Caco-2 (cell line): ENCODE data around the gene DYNC2I2. TPM values are rescaled to one million over a fixed set of nuclear protein-coding genes. Genes with fewer than 3 reads are reported as not detected.

Experiments
- BruUV-seq: library from RNA; stranded (reverse); fragments of 400-500 nt; replicated peaks from 2 replicates; lab custom pipeline; 2021; lab: Mats Ljungman, UMichigan
- CTCF ChIA-PET: fragments of 300-600 bp; sonication (Branson Sonifier 250); formaldehyde crosslinking; loops from one replicate; lab custom pipeline; 2022; ENCODE audit warnings: antibody characterized with exemption; lab: Charles Lee
- POLR2A ChIA-PET: fragments of 300-600 bp; sonication (Branson Sonifier 250); formaldehyde crosslinking; loops from one replicate; lab custom pipeline; 2022; ENCODE audit warnings: antibody characterized with exemption; lab: Charles Lee
- DNase-seq, 2 experiments: peaks; one replicate each; pipeline versions ENCODE4 v3.0.0 to v3.0.0-alpha.2; 2020 to 2022
- H3K27me3 ChIP-seq: replicated peaks from 2 replicates; pipeline ENCODE4 v1.6.0; 2011; ENCODE audit warnings: low read length; ENCODE audit not compliant: control insufficient read depth, insufficient read depth
- H3K36me3 ChIP-seq: 2 replicates; pipeline ENCODE4 v1.5.1; 2011; ENCODE audit warnings: low read length; ENCODE audit not compliant: control insufficient read depth, insufficient read depth
- H3K4me1 ChIP-seq: fragments of 250-450 bp; sonication (Bioruptor Pico); 2 replicates; pipeline ENCODE4 v1.5.1; 2020; ENCODE audit warnings: mild to moderate bottlenecking
- H3K4me3 ChIP-seq: 2 replicates; pipeline ENCODE4 v1.5.1; 2011; ENCODE audit warnings: low read depth, mild to moderate bottlenecking, control low read depth, low read length
- H3K9me3 ChIP-seq: fragments of 250-450 bp; sonication (Bioruptor Pico); 2 replicates; pipeline ENCODE4 v1.5.1; 2020; ENCODE audit warnings: mild to moderate bottlenecking, moderate library complexity
- H3K27ac Mint-ChIP-seq: one replicate; pipeline ENCODE4 v1.8.0; 2022; ENCODE audit warnings: mixed read lengths; ENCODE audit not compliant: unreplicated experiment
- H3K27me3 Mint-ChIP-seq: one replicate; pipeline ENCODE4 v1.8.0; 2022; ENCODE audit warnings: mixed read lengths; ENCODE audit not compliant: insufficient read depth, unreplicated experiment
- H3K36me3 Mint-ChIP-seq: one replicate; pipeline ENCODE4 v1.8.0; 2022; ENCODE audit warnings: mild to moderate bottlenecking, mixed read lengths; ENCODE audit not compliant: insufficient read depth, unreplicated experiment
- H3K4me1 Mint-ChIP-seq: one replicate; pipeline ENCODE4 v1.8.0; 2022; ENCODE audit warnings: low read depth, mixed read lengths; ENCODE audit not compliant: unreplicated experiment
- H3K4me3 Mint-ChIP-seq: one replicate; pipeline ENCODE4 v1.8.0; 2022; ENCODE audit warnings: mild to moderate bottlenecking, moderate library complexity, mixed read lengths; ENCODE audit not compliant: unreplicated experiment
- H3K9me3 Mint-ChIP-seq: one replicate; pipeline ENCODE4 v1.8.0; 2022; ENCODE audit warnings: mixed read lengths; ENCODE audit not compliant: unreplicated experiment
- CTCF ChIP-seq, 2 experiments: fragments of 200-600 bp in 1 of 2; IDR thresholded peaks; 1 replicate in 1 of 2; 2 replicates in 1 of 2; pipeline versions ENCODE4 v1.5.1 to v1.8.0; 2011 to 2022; ENCODE audit warnings: antibody characterized with exemption in 1 of 2, control low read depth in 1 of 2, inconsistent platforms in 1 of 2, low read depth in 1 of 2, low read length in 1 of 2, mild to moderate bottlenecking in 1 of 2, moderate library complexity in 1 of 2; ENCODE audit not compliant: insufficient read depth in 1 of 2, severe bottlenecking in 1 of 2, unreplicated experiment in 1 of 2
- intact Hi-C: fragments of 100-400 bp; cut with micrococcal nuclease; formaldehyde crosslinking; loops from one replicate; pipeline ENCODE4 v1.10.0; 2022; ENCODE audit not compliant: unreplicated experiment
- total RNA-seq: library from RNA; stranded (reverse); gene quantifications from 2 replicates; pipeline ENCODE4 v1.2.3, GENCODE V29; 2022

Gene DYNC2I2
- total RNA-seq, 1 experiment from 2014 or later = 80.8 TPM

- no peaks in the 10 kb centered on the region for H3K9me3 Mint-ChIP-seq
- H3K27me3 Mint-ChIP-seq = no peaks in the 10 kb centered on the region
- Histone ChIP-seq H3K9me3 (no peaks in the 10 kb centered on the region), H3K4me3 (peak overlapping the region; percentile 16), H3K27me3 (no peaks in the 10 kb centered on the region), H3K36me3 (no peaks in the 10 kb centered on the region), H3K4me1 (no peaks in the 10 kb centered on the region)
- peaks cover 27% of the 10 kb centered on the region for H3K36me3 Mint-ChIP-seq
- no TSS peak for BruUV-seq
- ChIA-PET CTCF (no interaction called here), POLR2A (no interaction called here)
- H3K4me1 Mint-ChIP-seq = no peaks in the 10 kb centered on the region
- DNase-seq = peak in 1 of 2 experiments; percentile 31
- H3K4me3 Mint-ChIP-seq = no peak overlapping the region
- no peak for TF ChIP-seq CTCF (IDR thresholded peaks at IDR 0.05; ENCODE audit: insufficient read depth in 1 of 2, low read depth in 1 of 2, low read length in 1 of 2, severe bottlenecking in 1 of 2, unreplicated experiment in 1 of 2)
- no peak overlapping the region for H3K27ac Mint-ChIP-seq
- intact Hi-C loops = no loop called here
Measured at GRCh38 chr9:128702949-128703615, 46.4 kb upstream of the DYNC2I2 start.

GRCh38 chr9:128702445-128702948, 45.9 kb upstream of the DYNC2I2 start, which contains the start of gene PKN3:
TSS of gene PKN3 (plus strand) at chr9:128702503. CDS start at chr9:128702916, 413 bp downstream.
- POLR2A ChIA-PET = no interaction called here
- no peaks in the 10 kb centered on the region for H3K9me3 Mint-ChIP-seq
- BruUV-seq = no TSS peak

More at GRCh38 chr9:128702445-128702948, 45.9 kb upstream of the DYNC2I2 start, which contains the start of gene PKN3:
- Histone ChIP-seq H3K9me3 (no peaks in the 10 kb centered on the region), H3K4me1 (no peaks in the 10 kb centered on the region), H3K27me3 (no peaks in the 10 kb centered on the region), H3K4me3 (peak within 1 kb of the TSS; percentile 26), H3K36me3 (no peaks in the 10 kb centered on the region)
- CTCF ChIA-PET = interaction anchor here (1.0 kb wide), 1 partner anchor 22 kb away, joined by 4 read pairs; the partner anchor contains the start of gene ZDHHC12
- no peak within 1 kb of the TSS for H3K27ac Mint-ChIP-seq
- peak; percentile 50 to 51 for TF ChIP-seq CTCF (IDR thresholded peaks at IDR 0.05; ENCODE audit: insufficient read depth in 1 of 2, low read depth in 1 of 2, low read length in 1 of 2, severe bottlenecking in 1 of 2, unreplicated experiment in 1 of 2)
- peaks cover under 1% of the 10 kb centered on the region for H3K4me1 Mint-ChIP-seq
- H3K27me3 Mint-ChIP-seq = no peaks in the 10 kb centered on the region
- peaks cover 32% of the 10 kb centered on the region for H3K36me3 Mint-ChIP-seq
- peak; percentile 50 to 68 for DNase-seq
- peak within 1 kb of the TSS; percentile 42 for H3K4me3 Mint-ChIP-seq
- intact Hi-C loops = no loop called here
